SH-SY5Y (cell line): Measurements from ENCODE around the gene PTGDR.

ENCODE experiments used
- GATA2 ChIP-seq: IDR thresholded peaks from 2 replicates; pipeline ENCODE4 v1.6.1; 2011; ENCODE audit warnings: mild to moderate bottlenecking, low read depth, low read length
- GATA3 ChIP-seq: IDR thresholded peaks from 2 replicates; pipeline ENCODE4 v1.6.1; 2011; ENCODE audit warnings: low read depth, mild to moderate bottlenecking, low read length, moderate library complexity

DNA sequence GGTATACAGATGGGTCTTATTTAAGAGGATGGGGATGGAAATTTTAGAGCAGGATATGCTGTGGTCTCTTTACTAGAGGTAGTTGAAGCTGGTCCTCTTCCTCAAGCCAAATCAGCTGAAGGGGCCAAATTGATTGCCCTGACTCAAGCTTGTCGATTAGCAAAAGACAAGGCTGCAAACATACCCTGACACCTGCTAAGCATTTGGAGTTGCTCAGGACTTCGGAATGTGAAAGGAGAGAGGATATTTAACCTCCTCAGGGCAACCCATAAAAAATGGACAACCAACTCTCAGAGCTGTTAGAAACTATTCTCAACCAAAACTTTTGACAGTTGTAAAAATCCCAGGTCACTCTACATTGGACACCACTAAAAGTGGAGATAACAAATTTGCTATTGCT, 15.6 kb downstream of the PTGDR start:
- TF ChIP-seq GATA3 (no peak), GATA2 (no peak)
